ENCODE results near the gene MXRA8. TPM values are rescaled to one million over a fixed set of nuclear protein-coding genes. Genes with fewer than 3 reads are reported as not detected.

MXRA8 gene
- total RNA-seq, 2 donors from 2014 or later, result 23.3 to 48.5 TPM

- Histone ChIP-seq H3K27ac (no peak overlapping the region), H3K4me3 (no peak overlapping the region), H3K27me3 (no peaks in the 10 kb centered on the region), H3K9me3 (no peaks in the 10 kb centered on the region), H3K4me1 (peaks cover 67% of the 10 kb centered on the region), H3K36me3 (replicated peaks in 1 of 2; ENCODE audit: insufficient read depth in 1 of 2, low read depth in 2 of 2) (peaks cover 0 to 1% of the 10 kb centered on the region in 2 donors)
- ATAC-seq (no peak), DNase-seq (no peak)
- intact Hi-C loops (cut with DNase I), result no loop called here
- TF ChIP-seq POLR2A (IDR thresholded peaks at IDR 0.05), result no peak
- TF ChIP-seq CTCF (IDR thresholded peaks at IDR 0.05), result no peak
- 65 to 88% methylated on average over 8 to 13 of the region's 14 CpGs for WGBS, 2 donors
Observed at GRCh38 chr1:1322418-1322817, 35.9 kb downstream of the MXRA8 start.

- Histone ChIP-seq H3K4me1 (peaks cover 64% of the 10 kb centered on the region), H3K4me3 (no peak overlapping the region), H3K27ac (peak overlapping the region in 1 of 4 donors; percentile 2), H3K36me3 (replicated peaks in 1 of 2; ENCODE audit: insufficient read depth in 1 of 2, low read depth in 2 of 2) (no peaks in the 10 kb centered on the region), H3K27me3 (no peaks in the 10 kb centered on the region), H3K9me3 (no peaks in the 10 kb centered on the region)
- TF ChIP-seq POLR2A (IDR thresholded peaks at IDR 0.05) (no peak), CTCF (IDR thresholded peaks at IDR 0.05) (no peak)
- no peak for ATAC-seq
- 86% methylated on average over 8 of the region's 8 CpGs; no CpG with 5 or more reads in 1 of the 2 donors for WGBS, 2 donors
- intact Hi-C loops (cut with DNase I), result no loop called here
- DNase-seq, result no peak
Observed at GRCh38 chr1:1321477-1321876, 36.9 kb downstream of the MXRA8 start.

- H3K9me3 ChIP-seq, result no peaks in the 10 kb centered on the region
- peaks cover 57% of the 10 kb centered on the region for H3K4me1 ChIP-seq
Observed at GRCh38 chr1:1320666-1321448, 37.5 kb downstream of the MXRA8 start.

GRCh38 chr1:1319646-1319941, 38.8 kb downstream of the MXRA8 start:
- Histone ChIP-seq H3K27ac (peak overlapping the region in 1 of 4 donors; percentile 0), H3K27me3 (no peaks in the 10 kb centered on the region), H3K4me3 (no peak overlapping the region), H3K36me3 (replicated peaks in 1 of 2; ENCODE audit: insufficient read depth in 1 of 2, low read depth in 2 of 2) (peaks cover 0 to 3% of the 10 kb centered on the region in 2 donors), H3K9me3 (no peaks in the 10 kb centered on the region), H3K4me1 (peaks cover 47% of the 10 kb centered on the region)
- WGBS, 2 donors, result 92 to 93% methylated on average over 13 of the region's 13 CpGs
- DNase-seq (no peak), ATAC-seq (no peak)
- TF ChIP-seq POLR2A (IDR thresholded peaks at IDR 0.05) (no peak), CTCF (IDR thresholded peaks at IDR 0.05) (no peak)
- intact Hi-C loops (cut with DNase I), result no loop called here

More at GRCh38 chr1:1320666-1321448, 37.5 kb downstream of the MXRA8 start:
- intact Hi-C loops (cut with DNase I), result no loop called here
- 87% methylated on average over 16 of the region's 23 CpGs; no CpG with 5 or more reads in 1 of the 2 donors for WGBS, 2 donors
- TF ChIP-seq CTCF (IDR thresholded peaks at IDR 0.05), result no peak
- no peak for TF ChIP-seq POLR2A (IDR thresholded peaks at IDR 0.05)
- H3K27ac ChIP-seq, result peak overlapping the region in 1 of 4 donors; percentile 2
- no peaks in the 10 kb centered on the region for H3K36me3 ChIP-seq (replicated peaks in 1 of 2; ENCODE audit: insufficient read depth in 1 of 2, low read depth in 2 of 2)
- no peak for ATAC-seq
- no peak overlapping the region for H3K4me3 ChIP-seq
- no peak for DNase-seq
- H3K27me3 ChIP-seq, result no peaks in the 10 kb centered on the region
